Bladder microvascular endothelial cell (primary cell): ENCODE data around the gene CGAS. TPM values are rescaled to one million over a fixed set of nuclear protein-coding genes. Genes with fewer than 3 reads are reported as not detected.

Experiments
- total RNA-seq: library from RNA; depleted of rRNA; stranded (reverse); fragments of >200 nt; gene quantifications from 2 replicates; pipeline ENCODE4 v1.2.3, GENCODE V29; 2014

CGAS gene
- total RNA-seq, result 4.3 and 6.2 TPM in 2 replicates

DNA sequence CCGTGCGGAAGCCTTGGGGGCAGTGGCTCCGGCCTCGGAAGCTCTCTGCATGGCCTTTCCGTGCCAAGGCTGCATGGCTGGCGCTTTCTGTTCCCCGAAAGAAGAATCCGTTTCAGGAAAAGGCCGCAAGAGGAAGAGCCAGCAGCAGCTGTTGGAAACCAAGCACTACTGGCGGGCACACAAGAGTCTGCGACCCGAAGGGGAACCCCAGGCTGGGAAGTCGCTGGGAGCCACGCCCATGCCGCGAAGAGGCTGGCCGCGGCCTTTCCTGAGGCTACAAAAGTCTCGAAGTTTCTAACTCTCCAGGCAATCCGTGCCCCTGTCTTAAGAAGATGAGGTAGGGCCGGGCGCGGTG is at the start of gene CGAS:
Gene CGAS, minus strand, starts transcription at position 191 of the 355 bp plus-strand sequence. Its CDS starts 116 bp downstream, at position 75.

GRCh38 chr6:73461537-73462350 is 9.6 kb upstream of the CGAS start, which contains the start of gene MTO1:
TSS of gene MTO1 (plus strand) at chr6:73461737. CDS start at chr6:73461855, 118 bp downstream.

GRCh38 chr6:73394577-73395354 is 57.3 kb downstream of the CGAS start, which contains the start of gene DDX43:
TSS of gene DDX43 (plus strand) at chr6:73394828. CDS start at chr6:73394906, 78 bp downstream.

Other genes with a start within 250 kb of the CGAS start
- not detected in 2 replicates for gene KHDC1L, start 226.8 kb downstream of the CGAS start, total RNA-seq
- 0.19 and 0.49 TPM in 2 replicates for gene KHDC1, start 189.1 kb downstream of the CGAS start, total RNA-seq
- gene DPPA5, start 98.0 kb downstream of the CGAS start, total RNA-seq, result not detected in 2 replicates
- not detected in 2 replicates for gene KHDC3L, start 89.6 kb downstream of the CGAS start, total RNA-seq
- not detected in 2 replicates for gene OOEP, start 82.4 kb downstream of the CGAS start, total RNA-seq
- gene DDX43, start 57.5 kb downstream of the CGAS start, total RNA-seq, result 0.32 and 0.94 TPM in 2 replicates
- 21.9 and 34.8 TPM in 2 replicates for gene MTO1, start 9.4 kb upstream of the CGAS start, total RNA-seq
- 17,729 and 26,790 TPM in 2 replicates for gene EEF1A1, start 68.7 kb upstream of the CGAS start, total RNA-seq
- 18.0 and 25.6 TPM in 2 replicates for gene SLC17A5, start 201.7 kb upstream of the CGAS start, total RNA-seq
- gene CD109, start 243.9 kb upstream of the CGAS start, total RNA-seq, result 15.7 and 28.7 TPM in 2 replicates